ENCODE data around the gene DPP3.

DNA sequence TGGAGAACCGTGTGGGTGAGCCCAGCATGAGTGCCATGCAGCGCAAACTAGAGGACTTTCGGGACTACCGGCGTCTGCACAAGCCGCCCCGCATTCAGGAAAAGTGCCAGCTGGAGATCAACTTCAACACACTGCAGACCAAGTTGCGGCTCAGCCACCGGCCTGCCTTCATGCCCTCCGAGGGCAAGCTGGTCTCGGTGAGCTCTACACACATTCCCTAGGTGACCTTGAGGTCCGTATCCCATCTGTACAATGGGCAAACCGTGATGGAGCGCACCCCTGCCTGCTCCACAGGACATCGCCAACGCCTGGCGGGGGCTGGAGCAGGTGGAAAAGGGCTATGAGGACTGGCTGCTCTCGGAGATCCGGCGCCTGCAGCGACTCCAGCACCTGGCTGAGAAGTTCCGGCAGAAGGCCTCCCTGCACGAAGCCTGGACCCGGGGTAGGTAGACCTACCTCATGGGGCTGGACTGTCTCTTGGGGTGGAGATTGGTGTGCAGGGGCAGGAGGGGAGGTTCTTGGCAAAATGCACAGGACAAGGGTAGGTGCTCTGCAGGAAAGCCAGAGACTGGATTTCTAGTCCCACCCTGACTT, 77.6 kb downstream of the DPP3 start:
- TF ChIP-seq ZFP30 (CRISPR knock-in tag; IDR thresholded peaks at IDR 0.05) = no peak
- TF ChIP-seq ZFP3 (CRISPR knock-in tag; IDR thresholded peaks at IDR 0.05) = no peak
- TF ChIP-seq BACH2 (CRISPR knock-in tag; IDR thresholded peaks at IDR 0.05; ENCODE audit: borderline replicate concordance) = no peak
- TF ChIP-seq, protein P1, sequence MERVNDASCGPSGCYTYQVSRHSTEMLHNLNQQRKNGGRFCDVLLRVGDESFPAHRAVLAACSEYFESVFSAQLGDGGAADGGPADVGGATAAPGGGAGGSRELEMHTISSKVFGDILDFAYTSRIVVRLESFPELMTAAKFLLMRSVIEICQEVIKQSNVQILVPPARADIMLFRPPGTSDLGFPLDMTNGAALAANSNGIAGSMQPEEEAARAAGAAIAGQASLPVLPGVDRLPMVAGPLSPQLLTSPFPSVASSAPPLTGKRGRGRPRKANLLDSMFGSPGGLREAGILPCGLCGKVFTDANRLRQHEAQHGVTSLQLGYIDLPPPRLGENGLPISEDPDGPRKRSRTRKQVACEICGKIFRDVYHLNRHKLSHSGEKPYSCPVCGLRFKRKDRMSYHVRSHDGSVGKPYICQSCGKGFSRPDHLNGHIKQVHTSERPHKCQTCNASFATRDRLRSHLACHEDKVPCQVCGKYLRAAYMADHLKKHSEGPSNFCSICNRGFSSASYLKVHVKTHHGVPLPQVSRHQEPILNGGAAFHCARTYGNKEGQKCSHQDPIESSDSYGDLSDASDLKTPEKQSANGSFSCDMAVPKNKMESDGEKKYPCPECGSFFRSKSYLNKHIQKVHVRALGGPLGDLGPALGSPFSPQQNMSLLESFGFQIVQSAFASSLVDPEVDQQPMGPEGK (CRISPR knock-in tag; IDR thresholded peaks at IDR 0.05; ENCODE audit: borderline replicate concordance) = no peak
- TF ChIP-seq OSR1 (CRISPR knock-in tag; IDR thresholded peaks at IDR 0.05) = no peak
- TF ChIP-seq GLIS3 (CRISPR knock-in tag; IDR thresholded peaks at IDR 0.05) = no peak
- TF ChIP-seq, protein P2, sequence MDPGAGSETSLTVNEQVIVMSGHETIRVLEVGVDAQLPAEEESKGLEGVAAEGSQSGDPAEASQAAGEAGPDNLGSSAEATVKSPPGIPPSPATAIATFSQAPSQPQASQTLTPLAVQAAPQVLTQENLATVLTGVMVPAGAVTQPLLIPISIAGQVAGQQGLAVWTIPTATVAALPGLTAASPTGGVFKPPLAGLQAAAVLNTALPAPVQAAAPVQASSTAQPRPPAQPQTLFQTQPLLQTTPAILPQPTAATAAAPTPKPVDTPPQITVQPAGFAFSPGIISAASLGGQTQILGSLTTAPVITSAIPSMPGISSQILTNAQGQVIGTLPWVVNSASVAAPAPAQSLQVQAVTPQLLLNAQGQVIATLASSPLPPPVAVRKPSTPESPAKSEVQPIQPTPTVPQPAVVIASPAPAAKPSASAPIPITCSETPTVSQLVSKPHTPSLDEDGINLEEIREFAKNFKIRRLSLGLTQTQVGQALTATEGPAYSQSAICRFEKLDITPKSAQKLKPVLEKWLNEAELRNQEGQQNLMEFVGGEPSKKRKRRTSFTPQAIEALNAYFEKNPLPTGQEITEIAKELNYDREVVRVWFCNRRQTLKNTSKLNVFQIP (CRISPR knock-in tag; IDR thresholded peaks at IDR 0.05; ENCODE audit: borderline replicate concordance, low read depth) = no peak
- TF ChIP-seq ARNTL (CRISPR knock-in tag; IDR thresholded peaks at IDR 0.05; ENCODE audit: borderline replicate concordance, low read depth) = no peak
- TF ChIP-seq ZNF565 (CRISPR knock-in tag; conservative IDR thresholded peaks at IDR 0.05; ENCODE audit: low read depth) = no peak
- TF ChIP-seq SNAI2 (CRISPR knock-in tag; IDR thresholded peaks at IDR 0.05) = no peak
- TF ChIP-seq ISL1 (CRISPR knock-in tag; IDR thresholded peaks at IDR 0.05) = no peak

Measured in SK-N-SH treated with all-trans-retinoic acid at 6 μM for 48 hours (cell line).